ENCODE data around the gene KIF25.
"Not testable (repeated sequence)": the region's sequence is repeated elsewhere in the genome, so short reads cannot be mapped to it uniquely, and the experiment has no call there.

The KIF25 gene

DNA sequence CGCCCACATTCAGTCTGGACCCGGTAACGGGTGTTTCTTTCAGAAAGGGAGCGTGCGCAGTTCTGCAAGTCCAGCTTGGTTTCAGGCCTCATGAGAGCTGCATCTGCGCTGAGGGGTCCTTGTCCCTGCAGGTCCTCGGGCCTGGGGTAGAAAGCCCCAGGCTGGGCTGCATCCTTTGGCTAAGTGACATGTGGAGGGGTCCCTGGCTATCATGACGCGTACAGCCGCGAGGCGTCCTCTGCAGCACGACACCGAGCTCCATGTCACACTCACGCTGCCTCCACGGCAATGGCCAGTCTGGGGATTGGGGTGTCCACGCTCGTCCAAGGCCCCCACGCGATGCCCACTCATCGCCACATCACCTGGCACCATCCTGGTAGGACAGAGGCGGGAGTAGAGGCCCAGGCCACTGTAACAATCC, 1.7 kb upstream of the KIF25 start:
- no peak for DNase-seq (ENCODE audit: low read depth)
- TF ChIP-seq, protein P1, sequence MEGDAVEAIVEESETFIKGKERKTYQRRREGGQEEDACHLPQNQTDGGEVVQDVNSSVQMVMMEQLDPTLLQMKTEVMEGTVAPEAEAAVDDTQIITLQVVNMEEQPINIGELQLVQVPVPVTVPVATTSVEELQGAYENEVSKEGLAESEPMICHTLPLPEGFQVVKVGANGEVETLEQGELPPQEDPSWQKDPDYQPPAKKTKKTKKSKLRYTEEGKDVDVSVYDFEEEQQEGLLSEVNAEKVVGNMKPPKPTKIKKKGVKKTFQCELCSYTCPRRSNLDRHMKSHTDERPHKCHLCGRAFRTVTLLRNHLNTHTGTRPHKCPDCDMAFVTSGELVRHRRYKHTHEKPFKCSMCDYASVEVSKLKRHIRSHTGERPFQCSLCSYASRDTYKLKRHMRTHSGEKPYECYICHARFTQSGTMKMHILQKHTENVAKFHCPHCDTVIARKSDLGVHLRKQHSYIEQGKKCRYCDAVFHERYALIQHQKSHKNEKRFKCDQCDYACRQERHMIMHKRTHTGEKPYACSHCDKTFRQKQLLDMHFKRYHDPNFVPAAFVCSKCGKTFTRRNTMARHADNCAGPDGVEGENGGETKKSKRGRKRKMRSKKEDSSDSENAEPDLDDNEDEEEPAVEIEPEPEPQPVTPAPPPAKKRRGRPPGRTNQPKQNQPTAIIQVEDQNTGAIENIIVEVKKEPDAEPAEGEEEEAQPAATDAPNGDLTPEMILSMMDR (IDR thresholded peaks at IDR 0.05; ENCODE audit: low read depth, low read length): no peak
- TF ChIP-seq, protein P2, sequence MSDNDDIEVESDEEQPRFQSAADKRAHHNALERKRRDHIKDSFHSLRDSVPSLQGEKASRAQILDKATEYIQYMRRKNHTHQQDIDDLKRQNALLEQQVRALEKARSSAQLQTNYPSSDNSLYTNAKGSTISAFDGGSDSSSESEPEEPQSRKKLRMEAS (IDR thresholded peaks at IDR 0.05; ENCODE audit: low read depth, low read length): no peak
- TF ChIP-seq POLR2A (IDR thresholded peaks at IDR 0.05; ENCODE audit: extremely low read depth, insufficient read length) (no peak), MYC (IDR thresholded peaks at IDR 0.05; ENCODE audit: low read depth, low read length) (no peak)
- no peak overlapping the region for H3K4me3 ChIP-seq (ENCODE audit: low read depth, low read length)

DNA sequence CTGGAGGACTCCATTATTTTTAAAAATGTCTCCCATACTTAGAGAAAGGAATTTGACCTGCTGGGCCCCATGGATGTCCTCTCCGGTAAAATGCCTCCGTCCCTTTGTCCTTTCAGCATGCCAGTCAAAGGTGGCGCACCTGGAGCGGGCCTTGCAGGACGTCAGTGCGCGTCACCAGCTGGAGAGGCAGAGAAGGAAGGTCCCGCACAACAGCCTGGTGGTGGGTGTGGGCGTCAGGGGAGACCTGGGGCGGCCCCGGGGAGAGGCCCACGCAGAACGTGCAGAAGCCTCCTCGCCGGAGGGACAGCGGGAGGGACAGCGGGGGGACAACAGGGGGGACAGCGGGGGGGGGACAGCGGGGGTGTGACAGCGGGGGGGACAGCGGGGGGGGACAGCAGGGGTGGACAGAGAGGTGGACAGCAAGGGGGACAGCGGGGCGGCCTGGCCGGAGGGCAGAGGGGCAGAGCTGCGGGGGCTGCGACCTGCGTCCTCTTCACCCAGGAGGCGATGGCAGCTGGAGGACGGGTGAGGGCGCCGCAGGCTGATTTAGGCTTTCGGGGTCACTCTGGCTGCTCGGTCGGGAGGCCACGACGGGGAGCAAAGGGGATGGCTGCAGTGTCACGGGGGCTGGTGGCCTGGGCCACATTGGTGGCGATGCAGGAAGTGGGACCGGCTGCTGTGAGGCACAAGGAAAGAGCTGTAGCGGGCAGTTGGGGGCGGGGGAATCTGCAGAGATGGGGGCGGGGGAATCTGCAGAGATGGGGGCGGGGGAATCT, 859 bp upstream of the KIF25 start:
- peak; percentile 11 for DNase-seq (ENCODE audit: low read depth)
- no peak overlapping the region for H3K4me3 ChIP-seq (ENCODE audit: low read depth, low read length)
- no peak for TF ChIP-seq POLR2A (IDR thresholded peaks at IDR 0.05; ENCODE audit: extremely low read depth, insufficient read length)
- TF ChIP-seq, protein P1 (IDR thresholded peaks at IDR 0.05; ENCODE audit: low read depth, low read length): no peak
- TF ChIP-seq MYC (IDR thresholded peaks at IDR 0.05; ENCODE audit: low read depth, low read length): no peak

DNA sequence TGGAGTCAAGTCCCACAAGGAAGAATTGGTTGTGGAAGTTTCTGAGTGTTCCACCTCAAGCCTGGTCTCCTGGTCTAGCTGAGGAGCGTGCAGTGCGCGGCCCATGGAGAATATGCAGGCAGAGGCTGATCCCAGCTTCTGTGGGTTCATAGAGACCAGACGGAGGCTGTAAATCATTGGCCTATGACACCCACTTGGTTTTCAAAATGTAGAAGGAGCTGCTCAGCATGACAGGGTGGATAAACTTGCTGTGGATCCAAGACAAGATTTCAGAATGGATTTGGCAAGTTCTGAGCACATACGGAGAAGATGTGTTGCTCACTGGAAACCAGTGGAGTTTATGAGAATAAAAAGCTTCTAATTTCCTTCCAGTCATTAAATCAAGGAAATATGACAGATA, 744 bp downstream of the KIF25 start:
- TF ChIP-seq, protein P2 (IDR thresholded peaks at IDR 0.05; ENCODE audit: low read depth, low read length): no peak
- no peak for TF ChIP-seq POLR2A (IDR thresholded peaks at IDR 0.05; ENCODE audit: extremely low read depth, insufficient read length)
- TF ChIP-seq, protein P1 (IDR thresholded peaks at IDR 0.05; ENCODE audit: low read depth, low read length): no peak
- TF ChIP-seq MYC (IDR thresholded peaks at IDR 0.05; ENCODE audit: low read depth, low read length): no peak
- no peak for DNase-seq (ENCODE audit: low read depth)
- H3K4me3 ChIP-seq (ENCODE audit: low read depth, low read length): no peak overlapping the region

DNA sequence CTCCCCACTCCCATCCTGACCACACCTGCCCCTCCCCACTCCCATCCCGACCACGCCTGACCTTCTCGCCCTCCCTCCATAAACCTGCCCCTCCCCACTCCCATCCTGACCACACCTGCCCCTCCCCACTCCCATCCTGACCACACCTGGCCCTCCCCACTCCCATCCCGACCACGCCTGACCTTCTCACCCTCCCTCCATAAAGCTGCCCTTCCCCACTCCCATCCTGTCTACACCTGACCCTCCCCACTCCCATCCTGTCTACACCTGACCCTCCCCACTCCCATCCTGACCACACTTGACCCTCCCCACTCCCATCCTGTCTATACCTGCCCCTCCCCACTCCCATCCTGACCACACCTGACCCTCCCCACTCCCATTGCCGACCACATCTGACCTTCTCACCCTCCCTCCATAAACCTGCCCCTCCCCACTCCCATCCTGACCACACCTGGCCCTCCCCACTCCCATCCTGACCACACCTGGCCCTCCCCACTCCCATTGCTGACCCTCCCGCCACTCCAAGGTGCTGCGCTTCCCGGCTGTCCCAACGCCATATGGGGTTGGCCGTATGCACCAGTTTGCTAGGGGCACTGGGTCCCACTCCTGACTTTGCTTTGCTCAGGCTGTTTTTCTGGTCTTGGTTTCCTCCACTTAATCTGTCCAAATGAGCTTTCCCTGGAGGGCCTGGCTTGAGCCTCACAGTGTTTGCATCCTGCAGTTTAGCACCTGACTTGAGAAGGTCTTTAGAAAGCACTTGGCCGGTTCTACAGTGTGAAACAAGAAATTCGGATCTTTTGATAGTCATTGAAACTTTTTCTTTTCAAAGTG, 2.9 kb downstream of the KIF25 start:
- DNase-seq (ENCODE audit: low read depth): no peak
- no peak for TF ChIP-seq POLR2A (IDR thresholded peaks at IDR 0.05; ENCODE audit: extremely low read depth, insufficient read length)
- no peak for TF ChIP-seq MYC (IDR thresholded peaks at IDR 0.05; ENCODE audit: low read depth, low read length)
- TF ChIP-seq, protein P1 (IDR thresholded peaks at IDR 0.05; ENCODE audit: low read depth, low read length): no peak
- TF ChIP-seq, protein P2 (IDR thresholded peaks at IDR 0.05; ENCODE audit: low read depth, low read length): no peak
- no peak overlapping the region for H3K4me3 ChIP-seq (ENCODE audit: low read depth, low read length)

DNA sequence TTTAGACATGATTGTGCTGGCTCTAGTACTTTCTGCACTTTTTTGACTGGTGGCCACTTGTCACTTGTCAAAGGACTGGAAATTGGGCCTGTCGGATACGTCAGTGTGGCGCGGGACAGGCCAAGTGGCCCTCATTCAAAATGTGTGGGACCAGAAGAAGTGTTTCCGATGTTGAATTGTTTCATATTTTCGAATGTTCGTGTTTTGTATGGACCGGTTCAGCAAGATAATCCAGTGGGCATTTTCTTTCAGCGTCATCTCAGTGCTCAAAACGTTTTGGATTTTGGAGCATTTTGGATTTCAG, 3.5 kb downstream of the KIF25 start:
- no peak for DNase-seq (ENCODE audit: low read depth)
- H3K4me3 ChIP-seq (ENCODE audit: low read depth, low read length): no peak overlapping the region
- TF ChIP-seq POLR2A (IDR thresholded peaks at IDR 0.05; ENCODE audit: extremely low read depth, insufficient read length) (no peak), MYC (IDR thresholded peaks at IDR 0.05; ENCODE audit: low read depth, low read length) (no peak)
- TF ChIP-seq, protein P2 (IDR thresholded peaks at IDR 0.05; ENCODE audit: low read depth, low read length): no peak
- TF ChIP-seq, protein P1 (IDR thresholded peaks at IDR 0.05; ENCODE audit: low read depth, low read length): no peak

DNA sequence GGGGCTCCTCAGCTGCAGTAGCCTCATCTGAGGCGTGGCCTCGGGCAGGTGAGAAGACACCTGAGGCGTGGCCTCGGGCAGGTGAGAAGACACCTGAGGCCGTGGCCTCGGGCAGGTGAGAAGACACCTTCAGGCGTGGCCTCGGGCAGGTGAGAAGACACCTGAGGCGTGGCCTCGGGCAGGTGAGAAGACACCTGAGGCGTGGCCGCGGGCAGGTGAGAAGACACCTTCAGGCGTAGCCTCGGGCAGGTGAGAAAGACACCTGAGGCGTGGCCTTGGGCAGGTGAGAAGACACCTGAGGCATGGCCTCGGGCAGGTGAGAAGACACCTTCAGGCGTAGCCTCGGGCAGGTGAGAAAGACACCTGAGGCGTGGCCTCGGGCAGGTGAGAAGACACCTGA, 4.0 kb downstream of the KIF25 start:
- not testable (repeated sequence) for H3K4me3 ChIP-seq (ENCODE audit: low read depth, low read length); DNase-seq (ENCODE audit: low read depth)
